BJ (cell line): Measurements from ENCODE around the gene PRSS3. TPM values are rescaled to one million over a fixed set of nuclear protein-coding genes. Genes with fewer than 3 reads are reported as not detected.
"Not testable (repeated sequence)": the region's sequence is repeated elsewhere in the genome, so short reads cannot be mapped to it uniquely, and the experiment has no call there.

Experiments used
- CTCF ChIA-PET: fragments of 350-600 bp; formaldehyde crosslinking; extraction: SDS; loops from one replicate; lab custom pipeline; 2021; ENCODE audit warnings: antibody characterized with exemption, inconsistent platforms; lab: Yijun Ruan, JAX
- POLR2A ChIA-PET: fragments of 300-600 bp; sonication (Branson Sonifier 250); formaldehyde crosslinking; extraction: SDS; loops from one replicate; lab custom pipeline; 2021; ENCODE audit warnings: antibody characterized with exemption; lab: Charles Lee
- DNase-seq: peaks from one replicate; pipeline ENCODE4 v3.0.0-alpha.2; 2011; ENCODE audit warnings: low read depth
- H3K27me3 ChIP-seq: 2 replicates; pipeline ENCODE4 v1.6.0; 2011; ENCODE audit warnings: low read length; ENCODE audit not compliant: control insufficient read depth, insufficient read depth
- H3K36me3 ChIP-seq: 2 replicates; pipeline ENCODE4 v1.5.1; 2011; ENCODE audit warnings: low read length; ENCODE audit not compliant: control insufficient read depth, insufficient read depth
- H3K4me3 ChIP-seq: 2 replicates; pipeline ENCODE4 v1.5.1; 2011; ENCODE audit warnings: low read depth, mild to moderate bottlenecking, control low read depth, low read length
- CTCF ChIP-seq: IDR thresholded peaks from 2 replicates; pipeline ENCODE4 v1.5.1; 2011; ENCODE audit warnings: low read depth, mild to moderate bottlenecking, control low read depth, inconsistent platforms, low read length, moderate library complexity; ENCODE audit not compliant: insufficient read depth
- polyA plus RNA-seq: library from polyadenylated mRNA; depleted of rRNA; stranded (reverse); fragments of >200 nt; gene quantifications from 2 replicates; pipeline ENCODE4 v1.2.3, GENCODE V29; 2011

The PRSS3 gene
- polyA plus RNA-seq, 1 experiment, result 1.4 TPM

- no peaks in the 10 kb centered on the region for H3K36me3 ChIP-seq
- ChIA-PET POLR2A (no interaction called here), CTCF (interaction anchor here (1.7 kb wide), 1 partner anchor 14 kb away, joined by 5 read pairs; no protein-coding TSS in a partner anchor)
- H3K4me3 ChIP-seq, result no peak overlapping the region
- DNase-seq, result no peak
- no peak for TF ChIP-seq CTCF
- no peaks in the 10 kb centered on the region for H3K27me3 ChIP-seq
Observed at GRCh38 chr9:33765411-33765810, 29.9 kb upstream of the PRSS3 start.

GRCh38 chr9:33770156-33770880 lies 25.0 kb upstream of the PRSS3 start:
- H3K36me3 ChIP-seq, POLR2A ChIA-PET, DNase-seq, H3K4me3 ChIP-seq, CTCF ChIA-PET, H3K27me3 ChIP-seq: not testable (repeated sequence)

GRCh38 chr9:33773135-33773534 lies 22.2 kb upstream of the PRSS3 start:
- H3K27me3 ChIP-seq, H3K36me3 ChIP-seq, DNase-seq, H3K4me3 ChIP-seq: not testable (repeated sequence)
- POLR2A ChIA-PET, result interaction anchor here (0.6 kb wide), 1 partner anchor 316 kb away, joined by 5 read pairs; no protein-coding TSS in a partner anchor
- CTCF ChIA-PET, result interaction anchor here (0.9 kb wide), 1 partner anchor 34 kb away, joined by 3 read pairs; no protein-coding TSS in a partner anchor

GRCh38 chr9:33774074-33774659 lies 21.2 kb upstream of the PRSS3 start:
- H3K4me3 ChIP-seq, DNase-seq, POLR2A ChIA-PET, H3K27me3 ChIP-seq, H3K36me3 ChIP-seq: not testable (repeated sequence)
- CTCF ChIA-PET, result interaction anchor here (0.8 to 1.0 kb wide), 2 partner anchors 37 kb away, joined by 3 read pairs; no protein-coding TSS in a partner anchor

- ChIA-PET POLR2A (no interaction called here), CTCF (interaction anchor here (1.3 kb wide), 1 partner anchor 39 kb away, joined by 4 read pairs; no protein-coding TSS in a partner anchor)
- Histone ChIP-seq H3K4me3 (no peak overlapping the region), H3K36me3 (no peaks in the 10 kb centered on the region), H3K27me3 (no peaks in the 10 kb centered on the region)
- no peak for TF ChIP-seq CTCF
- DNase-seq, result no peak
Observed at GRCh38 chr9:33776578-33776977, 18.8 kb upstream of the PRSS3 start.

GRCh38 chr9:33778700-33779351 lies 16.5 kb upstream of the PRSS3 start:
- CTCF ChIA-PET, result interaction anchor here (0.6 to 3.3 kb wide), 32 partner anchors 9 to 294 kb away, joined by 3 to 48 read pairs (median 5); partner anchors contain the start of gene UBAP2

More at GRCh38 chr9:33778700-33779351, 16.5 kb upstream of the PRSS3 start:
- POLR2A ChIA-PET, result interaction anchor here (0.6 kb wide), 1 partner anchor 234 kb away, joined by 12 read pairs; no protein-coding TSS in a partner anchor
- Histone ChIP-seq H3K4me3 (no peak overlapping the region), H3K27me3 (no peaks in the 10 kb centered on the region), H3K36me3 (no peaks in the 10 kb centered on the region)
- TF ChIP-seq CTCF, result peak; percentile 86
- no peak for DNase-seq
